ENCODE measurements around the gene XPC.

XPC gene

GRCh38 chr3:14147066-14147435 lies 31.4 kb downstream of the XPC start:
- Histone ChIP-seq H3K27ac (peak overlapping the region; percentile 81 to 95), H3K4me3 (no peak overlapping the region)
- peak; percentile 62 for DNase-seq (ENCODE audit: low spot score)
- TF ChIP-seq CTCF (IDR thresholded peaks at IDR 0.05), result no peak

GRCh38 chr3:14146381-14147065 lies 31.9 kb downstream of the XPC start:
- DNase-seq (ENCODE audit: low spot score), result no peak
- H3K27ac ChIP-seq, result peak overlapping the region; percentile 81 to 95
- TF ChIP-seq CTCF (IDR thresholded peaks at IDR 0.05), result no peak
- H3K4me3 ChIP-seq, result no peak overlapping the region

- Histone ChIP-seq H3K27ac (peak overlapping the region; percentile 81 to 95), H3K4me3 (peak overlapping the region; percentile 18)
- TF ChIP-seq CTCF (IDR thresholded peaks at IDR 0.05), result no peak
- DNase-seq (ENCODE audit: low spot score), result peak; percentile 74
Observed at GRCh38 chr3:14145670-14146380, 32.6 kb downstream of the XPC start.

DNA sequence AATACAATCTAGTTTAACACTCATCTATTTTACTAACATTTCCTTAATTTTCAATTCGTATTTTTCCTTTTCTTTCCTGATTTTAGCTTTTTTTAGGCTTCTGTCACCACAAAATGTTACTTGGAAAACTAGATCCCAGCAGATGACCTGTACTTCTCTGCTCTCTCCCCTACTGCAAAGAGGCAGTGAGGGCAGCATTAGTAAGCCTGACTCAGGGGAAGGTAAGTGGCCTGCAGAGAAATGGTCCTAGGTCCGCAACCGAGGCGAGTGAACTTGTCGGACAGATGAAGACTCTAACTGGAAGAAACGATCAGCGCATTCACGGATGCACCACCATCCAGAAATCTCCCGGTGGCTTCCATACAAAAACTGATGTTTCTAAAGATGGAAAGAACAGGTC lies 33.2 kb downstream of the XPC start:
- H3K27ac ChIP-seq, result peak overlapping the region; percentile 81 to 95
- no peak for TF ChIP-seq CTCF (IDR thresholded peaks at IDR 0.05)
- DNase-seq (ENCODE audit: low spot score), result peak; percentile 67
- peak overlapping the region; percentile 18 for H3K4me3 ChIP-seq

- H3K27ac ChIP-seq, result peak overlapping the region; percentile 81 to 95
- peak overlapping the region; percentile 61 for H3K4me3 ChIP-seq
- peak; percentile 89 for DNase-seq (ENCODE audit: low spot score)
- no peak for TF ChIP-seq CTCF (IDR thresholded peaks at IDR 0.05)
Observed at GRCh38 chr3:14144423-14145075, 33.9 kb downstream of the XPC start.

DNA sequence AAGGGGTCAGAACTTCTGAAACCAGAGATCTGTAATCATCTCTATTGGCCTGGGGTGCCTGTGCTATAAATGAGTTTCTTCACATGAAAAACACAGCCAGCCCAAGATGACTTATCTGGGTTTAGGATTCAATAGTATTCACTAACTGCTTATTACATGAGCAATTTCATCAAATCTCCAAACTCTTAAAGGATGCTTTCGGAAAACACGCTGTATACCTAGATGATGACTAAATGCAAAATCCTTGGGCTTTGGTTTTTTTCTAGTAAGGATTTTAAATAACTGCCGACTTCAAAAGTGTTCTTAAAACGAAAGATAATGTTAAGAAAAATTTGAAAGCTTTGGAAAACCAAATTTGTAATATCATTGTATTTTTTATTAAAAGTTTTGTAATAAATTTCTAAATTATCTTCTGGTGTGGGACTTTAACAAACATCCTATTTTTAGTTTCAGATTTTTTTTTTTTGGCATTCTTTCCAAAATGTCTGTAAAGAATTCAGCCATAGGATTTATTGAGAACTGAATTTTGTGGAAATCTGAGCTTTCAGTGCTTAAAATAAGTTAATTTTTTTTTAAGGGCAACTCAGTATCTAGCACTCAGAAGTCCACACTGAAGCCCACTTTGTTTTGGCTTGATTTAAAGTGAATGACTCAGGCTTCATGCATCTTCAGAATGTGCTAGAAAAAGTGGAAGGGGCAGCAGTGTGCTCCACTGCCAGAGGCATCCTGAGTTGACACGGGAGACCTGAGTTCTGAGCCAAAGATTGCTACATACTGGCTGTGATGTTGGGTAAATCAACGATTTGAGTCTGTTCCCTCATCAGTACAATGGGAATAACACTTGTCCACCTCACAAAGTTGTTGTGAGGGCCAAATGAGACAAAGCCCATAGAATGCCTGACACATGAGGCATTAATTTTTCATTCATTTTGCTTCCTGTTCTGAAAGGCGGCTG lies 34.9 kb downstream of the XPC start:
- H3K4me3 ChIP-seq, result peak overlapping the region; percentile 57
- TF ChIP-seq CTCF (IDR thresholded peaks at IDR 0.05), result no peak
- H3K27ac ChIP-seq, result peak overlapping the region; percentile 81 to 95
- DNase-seq (ENCODE audit: low spot score), result peak; percentile 88
